ENCODE data around the gene CAMSAP1.
"Not testable (repeated sequence)": the region's sequence is repeated elsewhere in the genome, so short reads cannot be mapped to it uniquely, and the experiment has no call there.

The CAMSAP1 gene

DNA sequence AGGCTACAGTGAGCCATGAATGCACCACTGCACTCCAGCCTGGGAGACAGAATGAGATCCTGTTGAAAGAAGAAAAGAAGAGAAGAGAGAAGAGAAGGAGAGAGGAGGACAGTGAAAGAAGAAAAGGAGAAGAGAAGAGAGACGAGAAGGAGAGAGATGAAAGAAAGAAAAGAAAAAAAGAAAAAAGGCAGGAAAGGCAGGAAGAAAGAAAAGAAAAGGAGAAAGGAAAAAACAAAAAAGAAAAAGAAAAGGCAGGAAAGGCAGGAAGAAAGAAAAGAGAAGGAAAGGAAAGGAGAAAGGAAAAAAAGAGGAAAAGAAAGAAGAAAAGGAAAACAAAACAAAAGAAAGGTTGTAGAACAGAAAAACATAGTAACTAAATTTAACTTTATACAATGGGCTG, 14.2 kb downstream of the CAMSAP1 start:
- no peak overlapping the region for H3K4me3 ChIP-seq (ENCODE audit: control insufficient read depth, low read depth, low read length)
- TF ChIP-seq, protein P1, sequence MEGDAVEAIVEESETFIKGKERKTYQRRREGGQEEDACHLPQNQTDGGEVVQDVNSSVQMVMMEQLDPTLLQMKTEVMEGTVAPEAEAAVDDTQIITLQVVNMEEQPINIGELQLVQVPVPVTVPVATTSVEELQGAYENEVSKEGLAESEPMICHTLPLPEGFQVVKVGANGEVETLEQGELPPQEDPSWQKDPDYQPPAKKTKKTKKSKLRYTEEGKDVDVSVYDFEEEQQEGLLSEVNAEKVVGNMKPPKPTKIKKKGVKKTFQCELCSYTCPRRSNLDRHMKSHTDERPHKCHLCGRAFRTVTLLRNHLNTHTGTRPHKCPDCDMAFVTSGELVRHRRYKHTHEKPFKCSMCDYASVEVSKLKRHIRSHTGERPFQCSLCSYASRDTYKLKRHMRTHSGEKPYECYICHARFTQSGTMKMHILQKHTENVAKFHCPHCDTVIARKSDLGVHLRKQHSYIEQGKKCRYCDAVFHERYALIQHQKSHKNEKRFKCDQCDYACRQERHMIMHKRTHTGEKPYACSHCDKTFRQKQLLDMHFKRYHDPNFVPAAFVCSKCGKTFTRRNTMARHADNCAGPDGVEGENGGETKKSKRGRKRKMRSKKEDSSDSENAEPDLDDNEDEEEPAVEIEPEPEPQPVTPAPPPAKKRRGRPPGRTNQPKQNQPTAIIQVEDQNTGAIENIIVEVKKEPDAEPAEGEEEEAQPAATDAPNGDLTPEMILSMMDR (IDR thresholded peaks at IDR 0.05; ENCODE audit: control insufficient read depth, insufficient read depth, low read depth, low read length, missing control alignments) = no peak
- no peak for DNase-seq (ENCODE audit: low read depth)

DNA sequence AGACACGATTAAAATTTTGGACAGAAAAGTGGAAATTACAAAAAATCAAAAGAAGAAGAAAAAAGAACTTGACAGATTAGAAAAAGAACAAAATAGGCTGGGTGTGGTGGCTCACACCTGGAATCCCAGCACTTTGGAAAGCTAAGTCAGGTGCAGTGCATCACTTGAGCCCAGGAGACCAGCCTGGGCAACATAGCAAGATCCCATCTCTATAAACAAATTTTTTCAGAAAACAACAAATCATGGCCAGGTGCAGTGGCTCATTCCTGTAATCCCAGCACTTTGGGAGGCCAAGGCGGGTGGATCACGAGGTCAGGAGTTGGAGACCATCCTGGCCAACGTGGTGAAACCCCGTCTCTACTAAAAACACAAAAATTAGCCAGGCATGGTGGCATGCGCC, 15.0 kb downstream of the CAMSAP1 start:
- DNase-seq (ENCODE audit: low read depth); H3K4me3 ChIP-seq (ENCODE audit: control insufficient read depth, low read depth, low read length): not testable (repeated sequence)

DNA sequence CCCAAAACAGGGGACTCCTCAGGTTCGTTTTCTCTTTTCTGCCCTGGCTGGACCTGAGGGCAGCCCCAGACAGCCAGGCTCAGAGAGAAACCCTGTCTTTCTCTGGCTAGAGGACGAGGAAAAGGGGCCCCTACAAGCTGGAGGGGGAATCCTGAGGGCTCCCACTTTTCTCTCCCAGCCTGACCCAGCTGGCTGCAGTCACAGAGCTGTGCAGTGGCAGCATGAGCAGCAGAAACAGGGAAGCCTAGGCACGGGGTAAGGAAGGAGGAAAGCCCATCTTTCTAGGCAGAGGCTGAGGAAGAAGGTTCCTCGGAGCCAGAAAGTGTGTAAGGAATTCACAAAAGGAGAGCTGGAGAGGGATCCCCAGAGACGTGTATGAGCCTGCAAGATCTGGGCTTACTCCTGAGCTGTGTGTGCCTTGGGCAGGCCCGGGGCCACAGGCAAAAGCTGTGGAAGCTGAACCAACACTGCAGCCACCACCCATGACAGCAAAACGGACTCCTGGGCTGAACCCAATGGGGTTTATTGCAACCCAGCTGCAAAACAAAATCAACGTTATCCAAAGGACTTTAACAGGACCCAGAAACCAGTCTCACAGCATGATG, 16.2 kb downstream of the CAMSAP1 start:
- TF ChIP-seq, protein P1 (IDR thresholded peaks at IDR 0.05; ENCODE audit: control insufficient read depth, insufficient read depth, low read depth, low read length, missing control alignments) = no peak
- DNase-seq (ENCODE audit: low read depth) = no peak
- H3K4me3 ChIP-seq (ENCODE audit: control insufficient read depth, low read depth, low read length) = no peak overlapping the region

DNA sequence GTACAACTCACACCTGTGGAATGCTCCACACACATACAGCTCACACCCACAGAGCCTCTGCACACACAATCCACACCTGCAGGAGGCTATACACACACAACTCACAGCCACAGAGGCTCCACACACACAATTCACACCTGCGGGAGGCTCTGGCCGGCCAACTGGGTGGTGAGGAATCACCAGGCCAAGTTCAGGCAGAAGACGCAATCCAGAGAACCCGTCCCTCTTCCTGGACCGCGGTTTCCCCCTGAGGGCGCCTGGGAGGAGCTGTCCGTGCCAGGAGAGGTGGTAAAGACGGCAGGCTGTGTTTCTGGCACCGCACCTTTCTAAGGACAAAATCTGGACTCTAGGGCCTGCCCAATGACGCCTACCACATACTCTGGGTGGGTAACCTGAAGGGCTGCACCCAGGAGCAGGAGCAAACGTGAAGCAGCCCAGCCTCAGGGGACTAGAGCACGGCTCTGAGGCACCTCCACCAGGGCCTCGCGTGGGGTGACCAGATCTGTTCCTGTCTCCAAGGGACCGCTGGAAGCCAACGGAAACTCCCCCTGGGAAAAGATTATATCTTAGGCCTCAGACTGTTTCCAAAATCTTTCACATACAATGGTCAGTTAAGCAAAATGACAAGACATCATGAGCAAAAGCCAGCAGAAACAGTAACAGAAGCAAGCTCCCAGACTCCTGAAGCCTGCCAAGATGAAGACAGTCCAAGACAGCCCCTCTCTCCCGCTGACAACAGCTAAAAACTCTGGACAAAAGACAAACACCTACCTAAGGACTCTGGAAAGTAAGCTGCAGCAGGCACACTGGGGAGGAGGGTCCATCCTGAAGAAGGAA, 16.9 kb downstream of the CAMSAP1 start:
- no peak for DNase-seq (ENCODE audit: low read depth)
- TF ChIP-seq, protein P1 (IDR thresholded peaks at IDR 0.05; ENCODE audit: control insufficient read depth, insufficient read depth, low read depth, low read length, missing control alignments) = no peak
- H3K4me3 ChIP-seq (ENCODE audit: control insufficient read depth, low read depth, low read length) = no peak overlapping the region

DNA sequence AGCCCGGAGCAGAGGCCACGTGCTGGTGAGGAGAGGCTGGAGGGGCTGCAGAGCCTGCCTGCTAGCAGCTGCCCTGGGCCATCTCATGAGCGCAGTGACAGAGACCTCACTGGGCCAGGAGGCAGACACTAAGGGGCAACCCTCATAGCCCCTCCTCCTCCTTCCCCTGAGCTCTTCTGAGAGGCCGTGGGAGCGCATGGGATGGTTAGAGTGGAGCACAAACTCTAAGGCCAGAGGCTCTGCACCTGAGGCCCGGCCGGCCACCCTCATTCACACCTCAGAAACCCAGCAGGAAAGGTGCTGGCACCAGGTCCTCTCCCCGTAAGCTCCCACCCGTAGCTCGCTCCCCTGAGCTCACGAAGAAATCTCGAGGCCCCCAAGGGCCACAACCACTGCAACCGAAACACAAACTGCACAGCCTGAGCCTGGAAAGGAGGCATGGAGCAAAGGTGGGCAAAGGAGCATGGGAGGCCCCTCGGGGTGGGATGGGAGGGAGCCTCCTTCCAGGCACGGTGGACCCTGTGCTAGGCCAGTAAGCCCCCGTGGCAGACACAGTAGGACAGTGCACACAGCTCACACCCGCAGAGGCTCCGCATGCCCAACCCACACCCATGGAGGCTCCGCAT, 17.7 kb downstream of the CAMSAP1 start:
- no peak for DNase-seq (ENCODE audit: low read depth)
- no peak overlapping the region for H3K4me3 ChIP-seq (ENCODE audit: control insufficient read depth, low read depth, low read length)
- TF ChIP-seq, protein P1 (IDR thresholded peaks at IDR 0.05; ENCODE audit: control insufficient read depth, insufficient read depth, low read depth, low read length, missing control alignments) = no peak

DNA sequence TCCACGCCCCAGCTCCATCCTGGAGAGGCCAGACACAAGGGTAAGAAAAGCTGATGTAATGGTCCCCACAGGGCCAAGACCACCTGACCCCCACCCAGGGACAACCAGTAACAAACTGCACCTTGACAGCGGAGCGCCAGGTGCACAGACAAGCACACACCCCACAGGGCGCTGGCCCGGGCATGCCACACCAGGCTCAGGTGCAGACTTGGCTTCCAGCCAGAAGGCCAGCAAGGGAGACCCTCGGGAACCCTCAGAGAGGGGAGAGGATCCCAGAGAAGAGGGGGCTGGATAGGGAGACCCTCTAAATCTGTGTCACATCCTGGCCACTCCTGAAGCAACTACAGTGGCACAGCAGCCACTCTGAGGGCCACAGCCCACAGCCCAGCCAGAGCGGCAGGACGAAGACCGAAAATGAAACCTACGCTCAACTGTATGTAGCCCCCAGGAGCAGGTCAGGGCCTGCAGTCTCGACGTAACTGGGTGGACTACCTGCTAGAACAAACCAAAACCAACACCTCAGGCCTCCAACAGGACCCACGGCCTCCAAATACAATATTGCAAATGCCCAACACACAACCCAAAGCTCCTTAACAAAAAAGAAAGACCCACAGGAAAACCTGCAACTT, 18.5 kb downstream of the CAMSAP1 start:
- H3K4me3 ChIP-seq (ENCODE audit: control insufficient read depth, low read depth, low read length) = no peak overlapping the region
- TF ChIP-seq, protein P1 (IDR thresholded peaks at IDR 0.05; ENCODE audit: control insufficient read depth, insufficient read depth, low read depth, low read length, missing control alignments) = no peak
- no peak for DNase-seq (ENCODE audit: low read depth)
